ENCODE data around the gene MTCH1. TPM values are rescaled to one million over a fixed set of nuclear protein-coding genes. Genes with fewer than 3 reads are reported as not detected.
"Not testable (repeated sequence)": the region's sequence is repeated elsewhere in the genome, so short reads cannot be mapped to it uniquely, and the experiment has no call there.

The MTCH1 gene
- polyA plus RNA-seq, 4 donors = 156 to 193 (median 165) TPM

GRCh38 chr6:36955671-36956445, 30.1 kb downstream of the MTCH1 start:
- no peak for DNase-seq (ENCODE audit: low read depth in 4 of 4, low spot score in 3 of 4)

- no peak for DNase-seq (ENCODE audit: low read depth in 4 of 4, low spot score in 3 of 4)
These were observed 30.9 kb downstream of the MTCH1 start for GRCh38 chr6:36955136-36955535.

GRCh38 chr6:36954262-36954931, 31.6 kb downstream of the MTCH1 start, which contains the start of gene PI16:
TSS of gene PI16 (plus strand) at chr6:36954738. CDS start at chr6:36954761, 23 bp downstream.
- no peak for DNase-seq (ENCODE audit: low read depth in 4 of 4, low spot score in 3 of 4)

GRCh38 chr6:36953931-36954261, 32.1 kb downstream of the MTCH1 start:
- DNase-seq (ENCODE audit: low read depth in 4 of 4, low spot score in 3 of 4) = no peak

- DNase-seq (ENCODE audit: low read depth in 4 of 4, low spot score in 3 of 4) = no peak
These were observed 36.4 kb downstream of the MTCH1 start for GRCh38 chr6:36949636-36950035.

- DNase-seq (ENCODE audit: low read depth in 4 of 4, low spot score in 3 of 4) = not testable (repeated sequence)
These were observed 36.9 kb downstream of the MTCH1 start for GRCh38 chr6:36949076-36949475.

GRCh38 chr6:36947570-36948351, 38.2 kb downstream of the MTCH1 start:
- no peak for DNase-seq (ENCODE audit: low read depth in 4 of 4, low spot score in 3 of 4)

GRCh38 chr6:36946526-36946925, 39.5 kb downstream of the MTCH1 start:
- no peak for DNase-seq (ENCODE audit: low read depth in 4 of 4, low spot score in 3 of 4)

GRCh38 chr6:36945301-36945700, 40.7 kb downstream of the MTCH1 start:
- no peak for DNase-seq (ENCODE audit: low read depth in 4 of 4, low spot score in 3 of 4)

GRCh38 chr6:36944650-36945049, 41.3 kb downstream of the MTCH1 start:
- no peak for DNase-seq (ENCODE audit: low read depth in 4 of 4, low spot score in 3 of 4)

GRCh38 chr6:36942329-36942728, 43.7 kb downstream of the MTCH1 start:
- DNase-seq (ENCODE audit: low read depth in 4 of 4, low spot score in 3 of 4) = not testable (repeated sequence)

- not testable (repeated sequence) for DNase-seq (ENCODE audit: low read depth in 4 of 4, low spot score in 3 of 4)
These were observed 44.4 kb downstream of the MTCH1 start for GRCh38 chr6:36941561-36941960.

- DNase-seq (ENCODE audit: low read depth in 4 of 4, low spot score in 3 of 4) = no peak
These were observed 46.0 kb downstream of the MTCH1 start for GRCh38 chr6:36940027-36940426.

GRCh38 chr6:36939005-36939404, 47.0 kb downstream of the MTCH1 start:
- DNase-seq (ENCODE audit: low read depth in 4 of 4, low spot score in 3 of 4) = not testable (repeated sequence)

- DNase-seq (ENCODE audit: low read depth in 4 of 4, low spot score in 3 of 4) = no peak
These were observed 47.5 kb downstream of the MTCH1 start for GRCh38 chr6:36938536-36938935.

GRCh38 chr6:36937896-36938295, 48.1 kb downstream of the MTCH1 start:
- DNase-seq (ENCODE audit: low read depth in 4 of 4, low spot score in 3 of 4) = no peak

GRCh38 chr6:36936824-36937223, 49.2 kb downstream of the MTCH1 start:
- no peak for DNase-seq (ENCODE audit: low read depth in 4 of 4, low spot score in 3 of 4)

GRCh38 chr6:36934901-36935300, 51.1 kb downstream of the MTCH1 start:
- no peak for DNase-seq (ENCODE audit: low read depth in 4 of 4, low spot score in 3 of 4)

GRCh38 chr6:36933519-36933918, 52.5 kb downstream of the MTCH1 start:
- DNase-seq (ENCODE audit: low read depth in 4 of 4, low spot score in 3 of 4) = no peak

GRCh38 chr6:36933102-36933501, 52.9 kb downstream of the MTCH1 start:
- DNase-seq (ENCODE audit: low read depth in 4 of 4, low spot score in 3 of 4) = no peak

- DNase-seq (ENCODE audit: low read depth in 4 of 4, low spot score in 3 of 4) = no peak
These were observed 55.5 kb downstream of the MTCH1 start for GRCh38 chr6:36930483-36930882.
